Right atrium auricular region (tissue), 2 donors: ENCODE results near the gene LUC7L2. TPM values are rescaled to one million over a fixed set of nuclear protein-coding genes. Genes with fewer than 3 reads are reported as not detected.
"Not testable (repeated sequence)": the region's sequence is repeated elsewhere in the genome, so short reads cannot be mapped to it uniquely, and the experiment has no call there.

Experiments used
- DNase-seq: peaks from one replicate; pipeline ENCODE4 v3.0.0-alpha.2; 2019; ENCODE audit warnings: low spot score
- H3K27ac ChIP-seq, 2 donors: fragments of 200-600 bp; sonication (generic); 1 replicate in 1 of 2; 2 replicates in 1 of 2; pipeline ENCODE4 v1.5.1; 2016 to 2019
- H3K27me3 ChIP-seq, 2 donors: fragments of 200-600 bp; sonication (generic); one replicate each; pipeline versions ENCODE4 v1.5.1 to v1.6.0; 2017 to 2019
- H3K36me3 ChIP-seq: fragments of 200-600 bp; sonication (generic); one replicate; pipeline ENCODE4 v1.5.1; 2016
- H3K4me1 ChIP-seq, 2 donors: fragments of 200-600 bp; sonication (generic); one replicate each; pipeline versions ENCODE4 v1.5.1 to v1.6.0; 2017 to 2019
- H3K4me3 ChIP-seq, 2 donors: fragments of 200-600 bp; sonication (generic); 1 replicate in 1 of 2; 2 replicates in 1 of 2; pipeline ENCODE4 v1.5.1; 2017 to 2019; ENCODE audit warnings: mild to moderate bottlenecking in 1 of 2, moderate library complexity in 1 of 2
- H3K9me3 ChIP-seq, 2 donors: fragments of 200-600 bp; sonication (generic); one replicate each; pipeline ENCODE4 v1.5.1; 2019
- total RNA-seq, 2 donors: library from RNA; depleted of rRNA; stranded (reverse); fragments of >200 nt; gene quantifications; one replicate each; pipeline ENCODE4 v1.1.0, GENCODE V29; 2016
- TF ChIP-seq, protein P1 (sequence below), 2 donors: fragments of 200-600 bp; sonication (generic); IDR thresholded peaks; one replicate each; pipeline ENCODE4 v1.5.1; 2019; ENCODE audit warnings: antibody characterized with exemption in 2 of 2

The LUC7L2 gene
- total RNA-seq, 2 donors from 2014 or later = 35.0 to 37.2 TPM

DNA sequence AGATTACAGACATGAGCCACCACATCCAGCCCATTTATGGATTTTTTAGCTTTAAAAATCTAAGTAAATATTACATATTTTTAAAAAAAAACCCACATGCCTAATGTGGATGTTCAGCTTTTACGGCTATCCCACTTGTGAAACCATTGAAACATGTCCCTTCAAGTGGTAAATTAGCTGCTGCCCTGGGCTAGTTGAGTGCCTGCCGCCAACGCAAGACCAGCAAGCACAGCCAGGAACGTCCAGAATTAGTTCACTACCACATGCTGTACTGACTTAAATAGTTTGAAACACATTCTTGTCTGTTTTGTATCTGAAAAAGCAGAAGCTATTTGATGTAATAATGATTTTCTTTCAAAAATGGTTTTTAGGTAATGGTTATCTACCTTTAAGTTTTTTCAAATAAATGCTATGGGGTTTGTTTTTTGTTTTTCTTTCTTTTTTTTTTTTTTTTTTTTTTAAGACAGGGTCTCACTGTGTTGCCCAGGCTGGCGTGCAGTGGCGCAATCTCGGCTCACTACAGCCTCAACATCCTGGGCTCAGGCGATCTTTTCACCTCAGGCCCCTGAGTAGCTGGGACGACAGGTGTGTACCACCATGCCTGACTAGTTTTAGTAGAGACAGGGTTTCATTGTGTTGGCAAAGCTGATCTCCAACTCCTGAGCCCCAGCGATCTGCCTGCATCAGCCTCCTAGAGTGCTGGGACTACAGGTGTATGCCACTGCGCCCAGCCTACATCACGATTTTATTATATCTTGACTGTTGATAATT lies 66.7 kb downstream of the LUC7L2 start:
- Histone ChIP-seq H3K4me1 (peaks cover 0 to 5% of the 10 kb centered on the region in 2 donors), H3K4me3 (no peak overlapping the region), H3K9me3 (no peaks in the 10 kb centered on the region), H3K27ac (peak overlapping the region; percentile 15 to 31), H3K27me3 (no peaks in the 10 kb centered on the region), H3K36me3 (peaks cover 12% of the 10 kb centered on the region)
- TF ChIP-seq, protein P1, sequence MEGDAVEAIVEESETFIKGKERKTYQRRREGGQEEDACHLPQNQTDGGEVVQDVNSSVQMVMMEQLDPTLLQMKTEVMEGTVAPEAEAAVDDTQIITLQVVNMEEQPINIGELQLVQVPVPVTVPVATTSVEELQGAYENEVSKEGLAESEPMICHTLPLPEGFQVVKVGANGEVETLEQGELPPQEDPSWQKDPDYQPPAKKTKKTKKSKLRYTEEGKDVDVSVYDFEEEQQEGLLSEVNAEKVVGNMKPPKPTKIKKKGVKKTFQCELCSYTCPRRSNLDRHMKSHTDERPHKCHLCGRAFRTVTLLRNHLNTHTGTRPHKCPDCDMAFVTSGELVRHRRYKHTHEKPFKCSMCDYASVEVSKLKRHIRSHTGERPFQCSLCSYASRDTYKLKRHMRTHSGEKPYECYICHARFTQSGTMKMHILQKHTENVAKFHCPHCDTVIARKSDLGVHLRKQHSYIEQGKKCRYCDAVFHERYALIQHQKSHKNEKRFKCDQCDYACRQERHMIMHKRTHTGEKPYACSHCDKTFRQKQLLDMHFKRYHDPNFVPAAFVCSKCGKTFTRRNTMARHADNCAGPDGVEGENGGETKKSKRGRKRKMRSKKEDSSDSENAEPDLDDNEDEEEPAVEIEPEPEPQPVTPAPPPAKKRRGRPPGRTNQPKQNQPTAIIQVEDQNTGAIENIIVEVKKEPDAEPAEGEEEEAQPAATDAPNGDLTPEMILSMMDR (IDR thresholded peaks at IDR 0.05) = no peak
- no peak for DNase-seq

DNA sequence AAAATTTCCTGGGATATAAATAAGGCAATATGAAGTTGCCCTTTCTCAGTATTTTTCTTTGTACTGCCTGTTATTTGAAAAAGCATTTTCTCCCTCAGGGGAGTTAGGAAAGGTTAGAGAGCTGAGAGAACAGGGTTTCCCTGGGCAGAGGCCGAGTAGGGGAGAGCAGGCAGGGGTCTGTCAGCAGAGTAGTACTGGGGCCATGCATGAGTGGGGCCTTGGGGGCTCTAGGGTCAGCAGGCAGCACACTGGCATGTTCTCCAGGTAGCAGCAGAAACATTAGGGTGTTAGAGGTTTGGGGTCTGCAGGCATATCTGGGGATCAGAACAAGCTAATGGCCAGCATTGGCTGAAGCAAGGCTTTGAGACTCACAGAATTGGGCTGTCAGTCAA lies 67.3 kb downstream of the LUC7L2 start:
- Histone ChIP-seq H3K27ac (peak overlapping the region in 1 of 2 donors; percentile 26), H3K27me3 (no peaks in the 10 kb centered on the region), H3K4me1 (peaks cover 0 to 8% of the 10 kb centered on the region in 2 donors), H3K4me3 (no peak overlapping the region), H3K9me3 (no peaks in the 10 kb centered on the region), H3K36me3 (peaks cover 12% of the 10 kb centered on the region)
- DNase-seq = no peak
- TF ChIP-seq, protein P1 (IDR thresholded peaks at IDR 0.05) = no peak

DNA sequence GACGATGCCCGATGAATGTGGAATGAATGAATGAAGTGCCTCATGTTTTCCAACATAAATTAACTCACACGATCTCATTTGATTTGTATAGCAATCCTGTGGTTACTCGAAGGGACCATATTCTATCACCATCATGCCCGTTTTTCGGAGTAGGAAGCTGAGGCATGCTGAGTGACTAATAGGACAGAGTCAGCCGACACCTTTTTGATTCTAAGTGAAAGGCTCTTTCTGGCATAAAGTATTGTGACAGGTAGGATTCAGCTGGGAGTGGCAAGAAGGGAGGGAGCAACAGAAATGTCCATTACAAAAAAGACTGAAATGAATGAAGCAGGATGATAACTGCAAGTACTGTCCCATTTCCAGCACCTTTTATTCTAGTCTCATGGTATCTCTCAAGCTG lies 68.1 kb downstream of the LUC7L2 start:
- no peak for DNase-seq
- Histone ChIP-seq H3K4me1 (peaks cover 0 to 8% of the 10 kb centered on the region in 2 donors), H3K27ac (no peak overlapping the region), H3K9me3 (no peaks in the 10 kb centered on the region), H3K4me3 (no peak overlapping the region), H3K36me3 (peaks cover 4% of the 10 kb centered on the region), H3K27me3 (no peaks in the 10 kb centered on the region)
- TF ChIP-seq, protein P1 (IDR thresholded peaks at IDR 0.05) = no peak

DNA sequence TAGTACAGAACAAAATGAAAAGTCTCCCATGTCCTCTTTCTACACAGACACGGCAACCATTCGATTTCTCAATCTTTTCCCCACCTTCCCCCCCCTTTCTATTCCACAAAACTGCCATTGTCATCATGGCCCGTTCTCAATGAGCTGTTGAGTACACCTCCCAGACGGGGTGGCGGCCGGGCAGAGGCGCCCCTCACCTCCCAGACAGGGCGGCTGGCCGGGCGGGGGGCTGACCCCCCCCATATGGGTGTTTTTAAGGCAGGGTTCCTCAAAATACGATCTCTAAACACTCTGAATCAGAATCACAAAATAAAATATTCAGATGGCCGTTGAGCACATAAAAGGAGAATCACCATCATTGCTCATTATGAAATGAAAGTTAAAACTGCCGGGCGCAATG lies 70.0 kb downstream of the LUC7L2 start:
- not testable (repeated sequence) for H3K36me3 ChIP-seq, H3K9me3 ChIP-seq, H3K27ac ChIP-seq, H3K27me3 ChIP-seq, DNase-seq, H3K4me3 ChIP-seq
- peaks cover 0 to 20% of the 10 kb centered on the region in 2 donors for H3K4me1 ChIP-seq

DNA sequence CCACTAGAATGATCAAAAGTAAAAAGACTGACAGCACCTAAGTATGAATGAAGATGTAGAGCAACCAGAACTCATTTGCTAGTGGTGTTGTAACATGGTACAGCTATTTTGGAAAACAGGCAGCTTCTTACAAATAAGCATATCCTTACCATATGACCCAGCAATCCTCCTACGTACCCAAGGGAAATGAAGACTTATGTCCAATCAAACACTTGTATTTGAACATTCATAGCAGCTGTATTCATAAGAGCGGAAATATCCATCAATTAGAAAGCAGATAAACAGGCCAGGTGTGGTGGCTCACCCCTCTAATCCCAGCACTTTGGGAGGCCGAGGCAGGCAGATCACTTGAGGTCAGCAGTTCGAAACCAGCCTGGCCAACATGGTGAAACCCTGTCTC lies 70.7 kb downstream of the LUC7L2 start:
- Histone ChIP-seq H3K4me3 (no peak overlapping the region), H3K4me1 (peaks cover 0 to 20% of the 10 kb centered on the region in 2 donors), H3K9me3 (no peaks in the 10 kb centered on the region), H3K36me3 (no peaks in the 10 kb centered on the region), H3K27ac (no peak overlapping the region), H3K27me3 (no peaks in the 10 kb centered on the region)
- TF ChIP-seq, protein P1 (IDR thresholded peaks at IDR 0.05) = no peak
- DNase-seq = no peak

DNA sequence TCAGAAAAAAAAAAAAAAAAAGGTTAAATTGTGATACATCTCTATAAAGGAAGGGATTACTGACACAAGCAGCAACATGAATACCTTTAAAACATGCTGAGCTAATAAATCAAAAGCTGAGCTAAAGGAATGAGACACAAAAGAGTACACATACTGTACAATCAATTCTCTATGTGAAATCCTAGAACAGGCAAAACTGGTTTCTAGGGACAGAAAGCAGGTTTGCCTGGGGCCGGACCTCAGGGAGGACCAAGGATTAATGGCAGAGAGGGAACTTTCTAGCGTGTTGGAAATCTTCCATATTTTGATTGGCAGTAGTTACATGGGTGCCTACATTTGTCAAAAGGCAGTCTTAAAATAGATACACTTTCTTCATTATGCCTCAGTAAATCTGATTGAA lies 71.3 kb downstream of the LUC7L2 start:
- Histone ChIP-seq H3K9me3 (no peaks in the 10 kb centered on the region), H3K27me3 (no peaks in the 10 kb centered on the region), H3K4me1 (peaks cover 0 to 20% of the 10 kb centered on the region in 2 donors), H3K27ac (peak overlapping the region in 1 of 2 donors; percentile 32), H3K4me3 (no peak overlapping the region), H3K36me3 (no peaks in the 10 kb centered on the region)
- TF ChIP-seq, protein P1 (IDR thresholded peaks at IDR 0.05) = no peak
- DNase-seq = no peak
